Sigmoid colon (tissue), 4 donors: ENCODE results near the gene MESP2.

Source experiments
- CTCF ChIP-seq, 4 experiments: fragments of 450-650 bp in 3 of 4; fragments of 200-600 bp in 1 of 4; IDR thresholded peaks; one replicate each; pipeline ENCODE4 v1.5.1; 2016 to 2019; ENCODE audit warnings: antibody characterized with exemption in 4 of 4, mild to moderate bottlenecking in 3 of 4, moderate library complexity in 2 of 4
- EP300 ChIP-seq, 4 donors: sonication (generic); formaldehyde crosslinking; IDR thresholded peaks; one replicate each; pipeline ENCODE4 v1.6.1; 2017; ENCODE audit warnings: antibody characterized with exemption in 4 of 4
- POLR2A ChIP-seq, 2 donors: fragments of 450-650 bp; IDR thresholded peaks; one replicate each; pipeline ENCODE4 v1.6.1; 2016; ENCODE audit warnings: antibody characterized with exemption in 2 of 2, mild to moderate bottlenecking in 2 of 2, moderate library complexity in 2 of 2
- POLR2AphosphoS5 ChIP-seq, 4 donors: sonication (generic); formaldehyde crosslinking; IDR thresholded peaks; one replicate each; pipeline ENCODE4 v1.6.1; 2017; ENCODE audit warnings: antibody characterized with exemption in 4 of 4

- no peak for TF ChIP-seq EP300 (IDR thresholded peaks at IDR 0.05)
- no peak for TF ChIP-seq POLR2A (IDR thresholded peaks at IDR 0.05)
- no peak for TF ChIP-seq CTCF (IDR thresholded peaks at IDR 0.05)
- no peak for TF ChIP-seq POLR2AphosphoS5 (IDR thresholded peaks at IDR 0.05)
Observed at GRCh38 chr15:89735773-89736172, 40.4 kb upstream of the MESP2 start.
